Measurements from ENCODE around the gene ZNF569. TPM values are rescaled to one million over a fixed set of nuclear protein-coding genes. Genes with fewer than 3 reads are reported as not detected.

Gene ZNF569
- total and polyA plus RNA-seq, 2 of the 13 experiments (the other 11 are each of a cell fraction or from before 2014, with no cell fraction given): 1.4 to 5.7 TPM

DNA sequence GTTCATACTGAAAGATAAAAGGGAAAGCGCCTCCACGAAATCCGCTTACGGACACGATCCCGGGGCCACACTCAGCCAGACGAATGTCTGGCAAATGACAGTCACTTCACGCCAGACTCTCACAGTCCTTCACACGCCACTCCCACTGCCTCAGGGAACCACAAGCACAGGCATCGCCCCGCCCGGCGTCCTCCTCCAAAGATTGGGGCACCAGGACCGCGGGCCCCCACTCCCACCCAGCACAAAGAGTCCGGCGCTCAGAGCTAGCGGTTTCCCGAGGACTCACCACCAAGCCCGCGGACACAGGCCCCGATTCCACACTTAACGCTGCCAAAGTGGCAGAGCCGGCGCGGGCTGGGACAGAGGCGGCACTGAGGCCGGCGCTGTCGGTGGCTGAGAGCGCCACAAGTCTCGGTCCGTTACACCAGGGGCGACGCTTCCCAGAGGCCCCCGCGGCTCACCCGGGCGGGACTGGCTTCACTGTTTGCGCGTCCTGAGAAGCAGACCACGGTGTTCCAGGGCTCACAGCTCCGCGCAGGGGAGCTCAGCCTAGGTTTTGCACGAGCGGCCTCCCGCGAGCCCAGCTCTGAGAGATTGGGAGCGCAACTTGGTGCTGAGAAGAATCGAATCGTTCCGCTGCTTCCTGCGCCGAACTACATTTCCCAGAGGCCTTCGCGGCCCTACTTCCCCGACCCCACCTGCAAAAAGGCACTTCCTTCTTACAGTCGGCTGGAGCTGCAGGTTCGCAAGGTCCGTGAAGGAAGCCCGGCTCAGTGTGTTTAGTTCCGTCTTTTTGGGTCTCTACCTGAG is at the start of gene ZNF569 (continued):
- TF ChIP-seq ZNF407 (CRISPR knock-in tag; IDR thresholded peaks at IDR 0.05; ENCODE audit: not compliant biosample characterization) (no peak), SP140L (CRISPR knock-in tag; IDR thresholded peaks at IDR 0.05; ENCODE audit: borderline replicate concordance) (no peak), ZNF775 (CRISPR knock-in tag; IDR thresholded peaks at IDR 0.05; ENCODE audit: borderline replicate concordance) (no peak), ZNF234 (CRISPR knock-in tag; conservative IDR thresholded peaks at IDR 0.05) (no peak), ZSCAN31 (CRISPR knock-in tag; IDR thresholded peaks at IDR 0.05; ENCODE audit: low read depth) (peak; percentile 79; the same call in 1 of the 2 replicates), ZNF205 (CRISPR knock-in tag; IDR thresholded peaks at IDR 0.05) (no peak; the same call in 1 of the 2 replicates), DMTF1 (CRISPR knock-in tag; IDR thresholded peaks at IDR 0.05) (no peak), POLR2A (IDR thresholded peaks at IDR 0.05; ENCODE audit: insufficient read depth in 1 of 2, low read depth in 2 of 2, low read length in 2 of 2) (peak; percentile 58 to 74; a peak in 1 of 4 replicates), RFXANK (CRISPR knock-in tag; IDR thresholded peaks at IDR 0.05) (0 out of 2 replicates have a peak, but pooled peaks have one; percentile 45), ONECUT2 (CRISPR knock-in tag; IDR thresholded peaks at IDR 0.05) (no peak), NR2F6 (IDR thresholded peaks at IDR 0.05) (peak; percentile 45; the same call in 1 of the 2 replicates), NR2F6 (CRISPR knock-in tag; IDR thresholded peaks at IDR 0.05) (peak; percentile 45; the same call in 1 of the 2 replicates), CAMTA2 (CRISPR knock-in tag; IDR thresholded peaks at IDR 0.05; ENCODE audit: borderline replicate concordance) (peak; percentile 92), ZNF383 (CRISPR knock-in tag; IDR thresholded peaks at IDR 0.05; ENCODE audit: borderline replicate concordance) (no peak), ZNF12 (CRISPR knock-in tag; IDR thresholded peaks at IDR 0.05) (no peak; the same call in 1 of the 2 replicates), SOX5 (CRISPR knock-in tag; IDR thresholded peaks at IDR 0.05; ENCODE audit: borderline replicate concordance) (0 out of 2 replicates have a peak, but pooled peaks have one; percentile 9), CENPX (CRISPR knock-in tag; IDR thresholded peaks at IDR 0.05) (no peak)
- TF ChIP-seq, protein P1, sequence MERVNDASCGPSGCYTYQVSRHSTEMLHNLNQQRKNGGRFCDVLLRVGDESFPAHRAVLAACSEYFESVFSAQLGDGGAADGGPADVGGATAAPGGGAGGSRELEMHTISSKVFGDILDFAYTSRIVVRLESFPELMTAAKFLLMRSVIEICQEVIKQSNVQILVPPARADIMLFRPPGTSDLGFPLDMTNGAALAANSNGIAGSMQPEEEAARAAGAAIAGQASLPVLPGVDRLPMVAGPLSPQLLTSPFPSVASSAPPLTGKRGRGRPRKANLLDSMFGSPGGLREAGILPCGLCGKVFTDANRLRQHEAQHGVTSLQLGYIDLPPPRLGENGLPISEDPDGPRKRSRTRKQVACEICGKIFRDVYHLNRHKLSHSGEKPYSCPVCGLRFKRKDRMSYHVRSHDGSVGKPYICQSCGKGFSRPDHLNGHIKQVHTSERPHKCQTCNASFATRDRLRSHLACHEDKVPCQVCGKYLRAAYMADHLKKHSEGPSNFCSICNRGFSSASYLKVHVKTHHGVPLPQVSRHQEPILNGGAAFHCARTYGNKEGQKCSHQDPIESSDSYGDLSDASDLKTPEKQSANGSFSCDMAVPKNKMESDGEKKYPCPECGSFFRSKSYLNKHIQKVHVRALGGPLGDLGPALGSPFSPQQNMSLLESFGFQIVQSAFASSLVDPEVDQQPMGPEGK (CRISPR knock-in tag; IDR thresholded peaks at IDR 0.05): peak; percentile 60

Data from HepG2 (cell line).